ENCODE data around the gene CCDC14. TPM values are rescaled to one million over a fixed set of nuclear protein-coding genes. Genes with fewer than 3 reads are reported as not detected.
A peak's percentile ranks its signal among the peaks of the same experiment; 100 is the strongest.
"Not testable (repeated sequence)": the region's sequence is repeated elsewhere in the genome, so short reads cannot be mapped to it uniquely, and the experiment has no call there.

The CCDC14 gene
- total RNA-seq, 3 donors from 2014 or later (not counting 1 experiment from before 2014, with no cell fraction given): 34.7 to 38.5 (median 37.8) TPM

- Histone ChIP-seq H3K27ac (ENCODE audit: low read length) (no peak overlapping the region), H3K4me1 (ENCODE audit: control insufficient read depth, insufficient read depth, low read length) (no peaks in the 10 kb centered on the region), H3K36me3 (ENCODE audit: control insufficient read depth, insufficient read depth, low read length) (no peaks in the 10 kb centered on the region), H3K9me3 (ENCODE audit: control insufficient read depth, insufficient read depth, low read length) (no peaks in the 10 kb centered on the region), H3K4me3 (ENCODE audit: low read length) (no peak overlapping the region), H3K27me3 (ENCODE audit: control insufficient read depth, insufficient read depth, low read length) (no peaks in the 10 kb centered on the region)
- Mint-ChIP-seq H3K9me3 (no peaks in the 10 kb centered on the region), H3K36me3 (no peaks in the 10 kb centered on the region), H3K4me3 (no peak overlapping the region), H3K4me1 (no peaks in the 10 kb centered on the region), H3K27ac (no peak overlapping the region), H3K27me3 (ENCODE audit: low read depth in 2 of 2) (peaks cover 17 to 43% of the 10 kb centered on the region in 2 donors)
- ATAC-seq (no peak), DNase-seq (no peak)
- WGBS (ENCODE audit: insufficient coverage): 77% methylated on average over 2 of the region's 2 CpGs
- TF ChIP-seq, protein P1, sequence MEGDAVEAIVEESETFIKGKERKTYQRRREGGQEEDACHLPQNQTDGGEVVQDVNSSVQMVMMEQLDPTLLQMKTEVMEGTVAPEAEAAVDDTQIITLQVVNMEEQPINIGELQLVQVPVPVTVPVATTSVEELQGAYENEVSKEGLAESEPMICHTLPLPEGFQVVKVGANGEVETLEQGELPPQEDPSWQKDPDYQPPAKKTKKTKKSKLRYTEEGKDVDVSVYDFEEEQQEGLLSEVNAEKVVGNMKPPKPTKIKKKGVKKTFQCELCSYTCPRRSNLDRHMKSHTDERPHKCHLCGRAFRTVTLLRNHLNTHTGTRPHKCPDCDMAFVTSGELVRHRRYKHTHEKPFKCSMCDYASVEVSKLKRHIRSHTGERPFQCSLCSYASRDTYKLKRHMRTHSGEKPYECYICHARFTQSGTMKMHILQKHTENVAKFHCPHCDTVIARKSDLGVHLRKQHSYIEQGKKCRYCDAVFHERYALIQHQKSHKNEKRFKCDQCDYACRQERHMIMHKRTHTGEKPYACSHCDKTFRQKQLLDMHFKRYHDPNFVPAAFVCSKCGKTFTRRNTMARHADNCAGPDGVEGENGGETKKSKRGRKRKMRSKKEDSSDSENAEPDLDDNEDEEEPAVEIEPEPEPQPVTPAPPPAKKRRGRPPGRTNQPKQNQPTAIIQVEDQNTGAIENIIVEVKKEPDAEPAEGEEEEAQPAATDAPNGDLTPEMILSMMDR (IDR thresholded peaks at IDR 0.05): no peak
- intact Hi-C loops (cut with micrococcal nuclease): no loop called here
These were observed 36.5 kb upstream of the CCDC14 start for GRCh38 chr3:123997543-123997942.

GRCh38 chr3:123993818-123994217 lies 32.8 kb upstream of the CCDC14 start:
- Mint-ChIP-seq H3K4me1 (no peaks in the 10 kb centered on the region), H3K27me3 (ENCODE audit: low read depth in 2 of 2) (peaks cover 25 to 31% of the 10 kb centered on the region in 2 donors), H3K9me3 (no peaks in the 10 kb centered on the region), H3K36me3 (no peaks in the 10 kb centered on the region), H3K4me3 (no peak overlapping the region), H3K27ac (no peak overlapping the region)
- WGBS (ENCODE audit: insufficient coverage): 100% methylated on average over 1 of the region's 1 CpG
- ATAC-seq (no peak), DNase-seq (no peak)
- Histone ChIP-seq H3K4me3 (ENCODE audit: low read length) (no peak overlapping the region), H3K27me3 (ENCODE audit: control insufficient read depth, insufficient read depth, low read length) (peaks cover 7% of the 10 kb centered on the region), H3K36me3 (ENCODE audit: control insufficient read depth, insufficient read depth, low read length) (no peaks in the 10 kb centered on the region), H3K9me3 (ENCODE audit: control insufficient read depth, insufficient read depth, low read length) (no peaks in the 10 kb centered on the region), H3K27ac (ENCODE audit: low read length) (no peak overlapping the region), H3K4me1 (ENCODE audit: control insufficient read depth, insufficient read depth, low read length) (no peaks in the 10 kb centered on the region)
- intact Hi-C loops (cut with micrococcal nuclease): no loop called here
- TF ChIP-seq, protein P1 (IDR thresholded peaks at IDR 0.05): no peak

DNA sequence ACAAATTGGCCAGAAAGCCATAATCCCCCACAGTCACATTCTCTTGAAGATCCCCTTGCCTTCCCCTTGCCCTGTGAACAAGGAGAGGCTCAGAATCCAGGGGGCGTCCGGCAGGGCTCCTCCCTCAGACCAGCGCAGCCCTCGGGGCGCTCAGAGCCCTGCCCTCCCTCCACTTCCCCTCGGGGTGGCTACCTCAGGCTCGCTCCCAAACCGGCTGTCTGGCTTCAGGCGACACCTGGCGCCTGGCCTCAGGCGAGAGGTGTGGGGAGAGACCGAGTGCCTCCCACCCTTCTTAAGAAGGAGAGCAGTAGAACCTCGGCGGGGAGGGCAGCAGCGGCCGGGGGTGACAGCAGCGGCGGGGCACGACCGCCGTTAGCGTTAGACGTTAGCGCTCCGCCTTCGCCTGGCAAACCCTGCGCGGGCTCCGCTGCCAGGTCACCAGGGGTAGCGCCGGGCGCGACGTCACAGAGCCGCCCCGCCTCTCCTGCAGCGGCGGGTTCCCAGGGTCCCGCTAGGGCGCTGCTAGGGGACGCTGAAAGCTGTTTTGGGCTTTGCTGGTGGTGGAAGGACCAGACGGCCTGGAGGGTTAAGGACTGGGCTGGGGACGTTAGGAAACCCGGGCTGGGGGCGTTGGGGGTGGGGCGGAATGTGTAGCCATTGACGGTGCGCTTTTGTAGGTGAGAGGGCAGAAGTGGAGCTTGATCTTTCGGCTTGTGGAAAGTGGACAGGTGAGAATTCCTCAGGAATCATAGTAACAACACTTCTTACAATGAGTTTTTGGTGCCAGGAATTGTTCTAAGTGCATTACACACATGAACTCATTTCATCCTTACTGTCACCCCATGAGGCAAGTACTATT lies 30.9 kb upstream of the CCDC14 start, which contains the start of gene ROPN1:
Gene ROPN1, minus strand, starts transcription at position 395 of the 859 bp plus-strand sequence. CDS start 11,643 bp downstream, outside the sequence.
- ATAC-seq: peak; percentile 84 to 98 (median 97)
- H3K27ac ChIP-seq (ENCODE audit: low read length); intact Hi-C loops (cut with micrococcal nuclease); H3K27me3 ChIP-seq (ENCODE audit: control insufficient read depth, insufficient read depth, low read length); H3K36me3 Mint-ChIP-seq; H3K4me3 ChIP-seq (ENCODE audit: low read length); H3K27ac Mint-ChIP-seq; H3K36me3 ChIP-seq (ENCODE audit: control insufficient read depth, insufficient read depth, low read length); H3K4me1 ChIP-seq (ENCODE audit: control insufficient read depth, insufficient read depth, low read length); H3K9me3 ChIP-seq (ENCODE audit: control insufficient read depth, insufficient read depth, low read length); H3K4me1 Mint-ChIP-seq; DNase-seq; H3K9me3 Mint-ChIP-seq: not testable (repeated sequence)
- peaks cover 27 to 39% of the 10 kb centered on the region in 2 donors for H3K27me3 Mint-ChIP-seq (ENCODE audit: low read depth in 2 of 2)
- H3K4me3 Mint-ChIP-seq: peak within 1 kb of the TSS; percentile 71
- WGBS (ENCODE audit: insufficient coverage): no CpG with 5 or more reads among the region's 49 CpGs

DNA sequence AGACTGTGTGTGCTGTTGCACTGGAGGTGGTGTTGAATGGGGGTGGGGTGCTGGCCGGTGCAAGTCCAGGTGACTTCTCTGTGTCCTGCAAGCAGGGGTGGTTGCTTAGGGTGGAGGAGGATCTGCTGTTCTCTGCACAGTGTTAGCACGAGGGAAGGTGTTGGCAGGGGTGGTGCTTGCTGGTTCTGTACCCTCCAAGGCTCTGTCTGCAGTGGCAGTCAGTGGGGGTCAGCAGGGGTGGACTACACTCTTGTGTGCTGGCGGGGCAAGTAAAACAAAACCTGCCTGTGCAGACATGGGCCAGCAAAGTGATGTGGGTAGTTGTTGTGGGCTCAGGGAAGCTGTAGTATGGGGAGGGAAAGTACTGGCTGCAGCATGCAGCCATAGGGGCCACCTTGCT lies 25.4 kb upstream of the CCDC14 start:
- H3K27ac ChIP-seq (ENCODE audit: low read length): no peak overlapping the region
- TF ChIP-seq, protein P1 (IDR thresholded peaks at IDR 0.05): no peak
- Mint-ChIP-seq H3K27me3 (ENCODE audit: low read depth in 2 of 2) (peaks cover 39 to 73% of the 10 kb centered on the region in 2 donors), H3K4me1 (no peaks in the 10 kb centered on the region), H3K4me3 (no peak overlapping the region), H3K9me3 (no peaks in the 10 kb centered on the region), H3K36me3 (no peaks in the 10 kb centered on the region), H3K27ac (no peak overlapping the region)
- no peaks in the 10 kb centered on the region for H3K4me1 ChIP-seq (ENCODE audit: control insufficient read depth, insufficient read depth, low read length)
- no peak overlapping the region for H3K4me3 ChIP-seq (ENCODE audit: low read length)
- DNase-seq (no peak), ATAC-seq (no peak)
- peaks cover 7% of the 10 kb centered on the region for H3K27me3 ChIP-seq (ENCODE audit: control insufficient read depth, insufficient read depth, low read length)
- no peaks in the 10 kb centered on the region for H3K9me3 ChIP-seq (ENCODE audit: control insufficient read depth, insufficient read depth, low read length)
- no peaks in the 10 kb centered on the region for H3K36me3 ChIP-seq (ENCODE audit: control insufficient read depth, insufficient read depth, low read length)
- 73% methylated on average over 3 of the region's 3 CpGs for WGBS (ENCODE audit: insufficient coverage)
- intact Hi-C loops (cut with micrococcal nuclease): no loop called here
